H1 (cell line): ENCODE measurements around the gene PRMT6. TPM values are rescaled to one million over a fixed set of nuclear protein-coding genes. Genes with fewer than 3 reads are reported as not detected.

Experiments used
- HDAC6 ChIP-seq: IDR thresholded peaks from one replicate; pipeline ENCODE4 v1.7.1; 2012; ENCODE audit warnings: low read depth, mild to moderate bottlenecking, inconsistent platforms, low read length, moderate library complexity
- NRF1 ChIP-seq: IDR thresholded peaks from 2 replicates; pipeline ENCODE4 v1.6.1; 2011; ENCODE audit warnings: mild to moderate bottlenecking, low read depth, low read length, improper control_type of control experiment
- POLR2A ChIP-seq, 2 experiments: IDR thresholded peaks; 1 replicate in 1 of 2; 2 replicates in 1 of 2; pipeline ENCODE4 v1.6.1; 2011; ENCODE audit warnings: low read depth in 2 of 2, low read length in 2 of 2, mild to moderate bottlenecking in 2 of 2; ENCODE audit errors: control extremely low read depth in 1 of 2
- SRF ChIP-seq: IDR thresholded peaks from 2 replicates; pipeline ENCODE4 v1.6.1; 2011; ENCODE audit warnings: mild to moderate bottlenecking, low read depth, low read length, moderate library complexity
- TAF1 ChIP-seq: IDR thresholded peaks from 2 replicates; pipeline ENCODE4 v1.6.1; 2011; ENCODE audit warnings: mild to moderate bottlenecking, low read depth, low read length
- polyA plus RNA-seq, 7 experiments: library from polyadenylated mRNA; depleted of rRNA in 3 of 7; stranded (reverse) in 5 of 7; unstranded in 2 of 7; fragments of >200 nt in 5 of 7; fragments of 200-250 nt in 2 of 7; gene quantifications; 1 replicate in 5 of 7; 2 replicates in 1 of 7; 4 replicates in 1 of 7; pipeline versions ENCODE4 v1.2.1 to v1.2.3, GENCODE V29; 2011 to 2013; ENCODE audit warnings: missing spikeins in 2 of 7, mixed read lengths in 2 of 7
- total RNA-seq: library from RNA; stranded (reverse); fragmentation: NEBNext Ultra II Directional; extraction: Animal tissue kit (Norgen Biotek cat#: 25700); gene quantifications from 2 replicates; pipeline ENCODE4 v1.2.1, GENCODE V29; 2021

The PRMT6 gene
- total and polyA plus RNA-seq, 2 of the 8 experiments (the other 6 are each of a cell fraction or from before 2014, with no cell fraction given), result 23.6 to 38.2 TPM

GRCh38 chr1:107096690-107097089 is 40.2 kb downstream of the PRMT6 start (continued):
- TF ChIP-seq SRF (no peak), HDAC6 (no peak), TAF1 (no peak), POLR2A (IDR thresholded peaks at IDR 0.05; ENCODE audit: control extremely low read depth in 1 of 2, low read depth in 2 of 2, low read length in 2 of 2) (no peak), NRF1 (no peak)
